ENCODE data around the gene TIMM44. TPM values are rescaled to one million over a fixed set of nuclear protein-coding genes. Genes with fewer than 3 reads are reported as not detected.

The TIMM44 gene
- total and polyA plus RNA-seq, 2 donors from 2014 or later = 46.7 to 57.8 TPM

DNA sequence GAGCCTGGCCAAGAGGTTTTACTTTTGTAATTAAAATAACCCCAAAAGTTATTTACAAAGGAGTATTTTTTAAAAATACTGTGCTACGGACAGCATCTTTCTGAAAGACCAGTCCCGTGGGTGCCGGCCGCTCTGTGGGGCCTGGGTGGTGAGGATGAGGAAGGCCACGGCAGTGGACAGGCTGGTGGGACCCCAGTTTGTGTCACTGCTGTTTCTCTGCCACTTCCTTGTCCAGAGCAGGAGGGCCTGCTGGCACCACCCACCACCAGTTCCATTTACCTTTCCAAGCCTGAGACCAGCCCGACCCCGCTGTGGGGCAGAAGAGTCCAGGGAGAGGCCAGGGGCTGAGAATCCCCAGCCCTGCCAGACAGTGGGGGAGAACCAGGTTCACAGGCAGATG lies 38.2 kb upstream of the TIMM44 start:
- intact Hi-C loops (cut with DNase I) = no loop called here
- Histone ChIP-seq H3K9me3 (ENCODE audit: control insufficient read depth in 2 of 3, insufficient read depth in 1 of 3, low read length in 3 of 3) (no peaks in the 10 kb centered on the region), H3K4me1 (ENCODE audit: control insufficient read depth in 2 of 3, insufficient read depth in 2 of 3, low read depth in 1 of 3, low read length in 3 of 3) (peaks cover 0 to 51% (median 42%) of the 10 kb centered on the region in 3 donors), H3K9ac (ENCODE audit: low read length in 3 of 3) (peak overlapping the region in 1 of 3 donors; percentile 47), H3K27me3 (ENCODE audit: control insufficient read depth, insufficient read depth, low read length) (no peaks in the 10 kb centered on the region), H3K4me3 (ENCODE audit: low read length in 3 of 3) (no peak overlapping the region), H3K27ac (ENCODE audit: low read depth in 2 of 2, low read length in 2 of 2) (peak overlapping the region; percentile 61 to 81), H3K36me3 (ENCODE audit: control insufficient read depth in 2 of 3, insufficient read depth in 3 of 3, low read length in 3 of 3) (peaks cover 4 to 34% (median 7%) of the 10 kb centered on the region in 3 donors)
- FAIRE-seq (no peak), DNase-seq (peak in 1 of 5 donors; percentile 51)
- TF ChIP-seq, protein P1, sequence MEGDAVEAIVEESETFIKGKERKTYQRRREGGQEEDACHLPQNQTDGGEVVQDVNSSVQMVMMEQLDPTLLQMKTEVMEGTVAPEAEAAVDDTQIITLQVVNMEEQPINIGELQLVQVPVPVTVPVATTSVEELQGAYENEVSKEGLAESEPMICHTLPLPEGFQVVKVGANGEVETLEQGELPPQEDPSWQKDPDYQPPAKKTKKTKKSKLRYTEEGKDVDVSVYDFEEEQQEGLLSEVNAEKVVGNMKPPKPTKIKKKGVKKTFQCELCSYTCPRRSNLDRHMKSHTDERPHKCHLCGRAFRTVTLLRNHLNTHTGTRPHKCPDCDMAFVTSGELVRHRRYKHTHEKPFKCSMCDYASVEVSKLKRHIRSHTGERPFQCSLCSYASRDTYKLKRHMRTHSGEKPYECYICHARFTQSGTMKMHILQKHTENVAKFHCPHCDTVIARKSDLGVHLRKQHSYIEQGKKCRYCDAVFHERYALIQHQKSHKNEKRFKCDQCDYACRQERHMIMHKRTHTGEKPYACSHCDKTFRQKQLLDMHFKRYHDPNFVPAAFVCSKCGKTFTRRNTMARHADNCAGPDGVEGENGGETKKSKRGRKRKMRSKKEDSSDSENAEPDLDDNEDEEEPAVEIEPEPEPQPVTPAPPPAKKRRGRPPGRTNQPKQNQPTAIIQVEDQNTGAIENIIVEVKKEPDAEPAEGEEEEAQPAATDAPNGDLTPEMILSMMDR (IDR thresholded peaks at IDR 0.05; ENCODE audit: borderline replicate concordance, extremely low read depth, insufficient read depth) = no peak

DNA sequence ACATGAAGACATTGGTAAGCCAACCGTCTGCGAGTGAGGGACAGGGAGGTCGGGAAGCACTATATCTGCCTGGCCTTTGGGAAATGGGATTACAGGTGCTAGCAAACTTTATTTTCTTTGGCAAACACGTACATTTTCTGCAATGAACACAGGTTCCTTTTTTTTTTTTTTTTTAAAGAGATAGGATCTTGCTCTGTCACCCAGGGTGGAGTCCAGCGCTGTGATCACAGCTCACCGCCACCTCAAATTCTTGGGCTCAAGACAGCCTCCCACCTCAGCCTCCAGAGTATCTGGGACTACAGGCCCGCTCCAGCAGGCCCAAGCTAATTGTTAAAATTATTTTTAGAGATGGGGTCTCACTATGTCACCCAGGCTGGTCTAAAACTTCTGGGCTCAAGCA lies 37.7 kb upstream of the TIMM44 start:
- Histone ChIP-seq H3K4me1 (ENCODE audit: control insufficient read depth in 2 of 3, insufficient read depth in 2 of 3, low read depth in 1 of 3, low read length in 3 of 3) (peaks cover 0 to 47% (median 37%) of the 10 kb centered on the region in 3 donors), H3K27me3 (ENCODE audit: control insufficient read depth, insufficient read depth, low read length) (no peaks in the 10 kb centered on the region), H3K27ac (ENCODE audit: low read depth in 2 of 2, low read length in 2 of 2) (no peak overlapping the region), H3K4me3 (ENCODE audit: low read length in 3 of 3) (no peak overlapping the region), H3K36me3 (ENCODE audit: control insufficient read depth in 2 of 3, insufficient read depth in 3 of 3, low read length in 3 of 3) (peaks cover 2 to 29% (median 7%) of the 10 kb centered on the region in 3 donors), H3K9ac (ENCODE audit: low read length in 3 of 3) (no peak overlapping the region), H3K9me3 (ENCODE audit: control insufficient read depth in 2 of 3, insufficient read depth in 1 of 3, low read length in 3 of 3) (no peaks in the 10 kb centered on the region)
- FAIRE-seq = no peak
- intact Hi-C loops (cut with DNase I) = no loop called here
- TF ChIP-seq, protein P1 (IDR thresholded peaks at IDR 0.05; ENCODE audit: borderline replicate concordance, extremely low read depth, insufficient read depth) = no peak
- DNase-seq = no peak

DNA sequence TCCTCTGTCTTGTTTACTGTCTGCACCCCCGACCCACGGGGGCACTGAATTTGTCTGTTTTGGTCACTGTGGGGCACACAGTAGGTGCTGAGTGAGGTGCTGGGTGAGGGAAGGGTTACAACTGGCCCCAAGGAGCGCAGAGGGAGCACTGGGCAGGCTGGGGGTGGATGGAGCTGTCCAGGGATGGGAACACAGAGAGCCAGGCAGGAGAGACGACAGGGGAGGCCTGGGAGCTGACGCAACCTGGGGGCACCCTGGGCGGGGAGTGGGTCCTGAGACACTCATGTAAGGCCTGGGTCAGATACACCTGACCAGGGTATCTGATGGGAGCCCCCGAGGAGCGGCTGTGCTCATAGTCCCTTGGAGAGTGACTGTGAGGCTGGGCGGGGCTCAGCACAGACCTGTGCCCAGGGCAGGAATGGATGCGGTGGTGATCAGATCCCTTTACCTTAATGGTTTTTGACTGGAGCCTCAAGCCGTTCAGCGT lies 37.2 kb upstream of the TIMM44 start:
- FAIRE-seq (no peak), DNase-seq (peak in 1 of 5 donors; percentile 68)
- intact Hi-C loops (cut with DNase I) = no loop called here
- H3K4me3 ChIP-seq (ENCODE audit: low read length in 3 of 3) = no peak overlapping the region
- TF ChIP-seq, protein P1 (IDR thresholded peaks at IDR 0.05; ENCODE audit: borderline replicate concordance, extremely low read depth, insufficient read depth) = no peak
- peaks cover 0 to 47% (median 34%) of the 10 kb centered on the region in 3 donors for H3K4me1 ChIP-seq (ENCODE audit: control insufficient read depth in 2 of 3, insufficient read depth in 2 of 3, low read depth in 1 of 3, low read length in 3 of 3)
- no peaks in the 10 kb centered on the region for H3K9me3 ChIP-seq (ENCODE audit: control insufficient read depth in 2 of 3, insufficient read depth in 1 of 3, low read length in 3 of 3)
- no peak overlapping the region for H3K27ac ChIP-seq (ENCODE audit: low read depth in 2 of 2, low read length in 2 of 2)
- H3K27me3 ChIP-seq (ENCODE audit: control insufficient read depth, insufficient read depth, low read length) = no peaks in the 10 kb centered on the region
- peaks cover 2 to 27% (median 7%) of the 10 kb centered on the region in 3 donors for H3K36me3 ChIP-seq (ENCODE audit: control insufficient read depth in 2 of 3, insufficient read depth in 3 of 3, low read length in 3 of 3)
- no peak overlapping the region for H3K9ac ChIP-seq (ENCODE audit: low read length in 3 of 3)

DNA sequence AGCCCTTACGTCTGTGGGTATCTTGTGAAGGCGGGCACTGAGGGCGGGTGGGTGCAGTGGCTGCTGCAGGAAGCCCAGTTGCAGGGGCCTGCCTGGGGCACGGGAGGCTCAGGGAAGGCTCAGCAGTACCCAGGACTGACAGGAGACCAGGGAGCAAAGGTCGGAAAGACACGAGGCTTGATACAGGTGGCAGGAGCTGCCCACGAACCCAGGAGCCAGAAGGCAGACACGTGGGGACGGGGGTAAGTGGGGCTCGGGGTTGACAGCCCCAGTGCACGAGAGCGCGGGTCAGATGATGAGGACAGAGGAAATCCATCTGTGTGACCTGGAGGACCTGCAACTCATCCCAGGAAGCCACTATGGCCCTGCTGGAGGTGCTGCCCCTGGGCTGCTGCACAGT lies 36.7 kb upstream of the TIMM44 start:
- Histone ChIP-seq H3K36me3 (ENCODE audit: control insufficient read depth in 2 of 3, insufficient read depth in 3 of 3, low read length in 3 of 3) (peaks cover 2 to 27% (median 7%) of the 10 kb centered on the region in 3 donors), H3K4me3 (ENCODE audit: low read length in 3 of 3) (no peak overlapping the region), H3K27me3 (ENCODE audit: control insufficient read depth, insufficient read depth, low read length) (no peaks in the 10 kb centered on the region), H3K9ac (ENCODE audit: low read length in 3 of 3) (no peak overlapping the region), H3K9me3 (ENCODE audit: control insufficient read depth in 2 of 3, insufficient read depth in 1 of 3, low read length in 3 of 3) (no peaks in the 10 kb centered on the region), H3K27ac (ENCODE audit: low read depth in 2 of 2, low read length in 2 of 2) (peak overlapping the region in 1 of 2 donors; percentile 60), H3K4me1 (ENCODE audit: control insufficient read depth in 2 of 3, insufficient read depth in 2 of 3, low read depth in 1 of 3, low read length in 3 of 3) (peaks cover 0 to 52% (median 39%) of the 10 kb centered on the region in 3 donors)
- FAIRE-seq (no peak), DNase-seq (peak in 1 of 5 donors; percentile 43)
- TF ChIP-seq, protein P1 (IDR thresholded peaks at IDR 0.05; ENCODE audit: borderline replicate concordance, extremely low read depth, insufficient read depth) = no peak
- intact Hi-C loops (cut with DNase I) = no loop called here

All from kidney (tissue), 14 donors.